GM21526 (cell line): Measurements from ENCODE around the gene PARD3B.
"Not testable (repeated sequence)": the region's sequence is repeated elsewhere in the genome, so short reads cannot be mapped to it uniquely, and the experiment has no call there.

Source experiments
- ATAC-seq: cut with Tn5 transposase; IDR thresholded peaks from one replicate; pipeline ENCODE4 v1.9.1; 2021; ENCODE audit warnings: moderate library complexity; ENCODE audit not compliant: unreplicated experiment, low FRiP score

Gene PARD3B

DNA sequence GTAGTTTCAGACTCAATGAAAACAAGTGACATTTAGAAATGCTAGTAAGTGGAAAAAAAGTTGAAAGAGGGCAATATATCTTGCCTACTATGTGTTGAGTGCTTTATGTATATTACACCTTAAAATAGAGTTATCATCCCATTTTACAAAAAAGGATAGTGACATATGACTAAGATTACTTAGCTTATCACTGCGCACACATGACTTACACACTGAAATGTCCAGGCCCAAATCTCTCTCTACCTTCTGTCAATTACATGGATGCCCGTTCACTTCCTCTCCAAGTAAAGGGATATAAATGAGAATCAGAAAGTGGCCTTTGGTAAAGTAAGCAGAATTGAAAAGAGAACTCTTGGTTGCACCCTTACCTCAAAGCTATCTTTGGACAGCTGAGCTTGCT is 3.6 kb upstream of the PARD3B start:
- no peak for ATAC-seq

DNA sequence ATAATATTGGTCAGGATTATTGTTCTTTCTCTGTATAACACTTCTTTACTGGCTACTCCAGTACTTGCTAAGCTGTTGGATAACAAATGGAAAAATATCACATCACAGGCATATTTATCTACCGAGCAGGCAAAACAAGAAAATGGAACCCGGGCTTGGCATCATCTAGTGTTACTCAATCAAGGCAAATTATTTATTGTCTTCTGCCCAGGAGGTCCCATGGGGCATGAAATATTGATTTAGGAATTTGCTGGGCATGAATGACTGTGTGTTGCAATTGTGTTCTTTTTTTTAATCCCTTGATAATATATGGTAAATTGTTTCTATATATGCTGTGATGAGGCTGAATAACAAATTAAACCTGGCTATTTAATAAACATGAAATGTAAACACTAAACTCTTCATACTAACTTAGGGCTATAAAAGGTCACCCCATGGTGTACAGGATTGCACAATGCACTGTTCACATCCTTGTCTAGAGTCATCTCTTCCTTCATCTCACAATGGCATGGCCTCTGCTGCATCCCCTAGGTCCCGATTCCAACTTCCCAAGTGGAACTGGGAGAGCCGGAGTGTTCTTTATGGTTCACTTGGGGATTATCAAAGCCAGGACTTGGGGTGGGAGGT is 2.2 kb upstream of the PARD3B start:
- ATAC-seq: no peak

DNA sequence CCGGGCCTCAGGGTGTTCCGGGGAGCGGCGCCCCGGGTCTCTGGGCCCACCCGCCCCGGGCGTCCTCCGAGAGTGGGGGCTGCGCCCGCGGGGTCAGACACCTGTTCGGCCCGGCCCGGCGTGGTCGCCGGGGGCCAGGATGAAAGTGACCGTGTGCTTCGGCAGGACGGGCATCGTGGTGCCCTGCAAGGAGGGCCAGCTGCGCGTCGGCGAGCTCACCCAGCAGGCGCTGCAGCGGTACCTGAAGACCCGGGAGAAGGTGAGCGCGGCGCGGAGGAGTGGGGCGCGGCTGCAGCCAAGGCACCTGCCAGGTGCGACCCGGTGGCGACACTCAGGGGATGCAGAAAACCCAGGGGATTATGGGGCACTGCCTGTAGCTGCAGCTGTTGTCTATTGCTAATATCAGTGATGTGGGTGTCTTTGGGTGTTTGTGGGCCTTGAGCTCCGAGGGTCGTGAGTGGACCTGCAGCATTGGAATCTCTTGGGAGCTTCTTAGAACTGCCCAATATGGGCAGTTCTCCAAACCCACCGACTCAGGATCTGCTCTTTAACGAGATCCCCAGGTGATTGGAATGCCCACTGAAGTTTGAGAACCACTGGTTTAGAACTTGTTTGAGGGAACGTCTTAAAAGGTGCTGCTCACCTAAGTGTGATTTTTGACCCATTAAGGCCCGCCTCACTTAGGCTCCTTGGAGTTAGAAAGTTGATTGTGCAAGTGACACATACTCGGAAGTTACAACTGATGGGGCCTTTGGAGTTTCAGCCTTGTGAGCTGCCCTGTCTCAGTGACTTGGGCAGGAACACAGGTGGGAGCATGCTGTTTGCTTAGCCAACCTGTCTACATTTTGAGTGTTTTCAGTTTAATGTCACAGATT is 823 bp downstream of the PARD3B start:
- peak; percentile 23 for ATAC-seq

DNA sequence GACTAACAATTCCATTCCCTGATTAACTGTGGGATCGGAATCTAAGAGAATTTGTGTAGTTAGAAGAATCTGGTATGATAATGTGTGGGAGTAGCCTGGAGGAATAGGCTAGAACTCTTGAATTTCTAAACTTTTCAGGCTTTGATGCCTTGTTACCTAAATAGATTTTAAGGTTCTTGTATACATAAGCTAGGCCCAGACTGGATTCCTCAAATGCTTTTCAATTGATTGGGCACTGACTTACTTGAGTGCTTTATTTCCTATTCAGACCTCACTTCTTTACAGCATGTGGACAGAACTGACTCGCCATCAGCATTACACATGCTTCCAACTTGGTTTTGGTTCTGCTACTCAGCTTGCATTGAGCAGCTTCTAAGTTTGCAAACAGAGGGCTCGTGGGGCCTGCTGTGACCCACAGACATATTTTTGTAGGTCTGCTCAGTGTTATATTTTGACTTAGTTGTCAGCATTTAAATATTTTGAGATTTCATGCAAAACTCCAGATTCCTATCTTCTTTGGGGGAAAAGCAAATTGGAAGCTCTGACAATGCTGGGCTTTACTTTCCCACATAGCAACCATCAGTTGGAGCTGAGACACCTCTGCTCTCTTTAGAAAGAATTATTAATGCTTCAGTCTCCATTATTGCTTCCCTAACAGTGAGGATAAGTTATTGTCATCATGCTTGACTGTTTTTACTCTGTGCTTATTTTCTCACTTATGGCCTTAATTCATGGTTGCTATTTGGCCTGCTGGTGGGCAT is 5.7 kb downstream of the PARD3B start:
- ATAC-seq: no peak

DNA sequence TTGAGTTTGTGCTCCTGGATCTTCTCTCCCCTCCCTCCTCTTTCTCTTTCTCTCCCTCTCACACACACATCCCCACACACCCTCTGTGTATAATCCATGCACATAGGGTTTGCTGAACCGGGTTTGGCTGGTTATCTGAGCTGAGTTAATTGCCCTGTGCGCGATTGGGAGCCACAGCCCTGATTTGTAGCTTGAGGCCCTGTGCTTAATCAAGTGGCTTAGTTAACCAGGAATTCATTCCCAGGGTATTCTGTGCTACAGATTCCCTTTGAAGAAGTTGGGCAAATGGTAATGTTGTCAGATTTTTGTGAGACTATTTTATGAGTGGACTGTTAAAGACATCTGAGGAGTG is 6.2 kb downstream of the PARD3B start:
- no peak for ATAC-seq

DNA sequence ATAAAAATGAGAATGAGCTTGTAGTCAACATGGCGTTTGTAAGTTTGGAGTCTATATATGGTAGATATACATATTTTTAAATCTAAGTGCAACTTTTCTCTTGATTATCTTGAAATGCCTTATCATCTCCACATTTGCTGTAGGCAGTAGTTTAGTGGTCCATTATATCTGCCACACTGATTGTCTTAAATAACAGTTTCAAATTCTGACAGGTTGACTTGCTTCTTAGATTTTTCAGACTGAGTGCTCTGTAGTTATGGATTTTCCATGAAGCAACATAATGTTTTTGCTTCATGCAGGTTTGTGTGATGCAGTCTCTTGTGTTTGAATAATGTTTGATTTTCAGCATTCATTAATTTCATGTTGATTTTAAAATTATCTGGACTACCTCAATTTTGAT is 12.3 kb downstream of the PARD3B start:
- ATAC-seq: no peak

DNA sequence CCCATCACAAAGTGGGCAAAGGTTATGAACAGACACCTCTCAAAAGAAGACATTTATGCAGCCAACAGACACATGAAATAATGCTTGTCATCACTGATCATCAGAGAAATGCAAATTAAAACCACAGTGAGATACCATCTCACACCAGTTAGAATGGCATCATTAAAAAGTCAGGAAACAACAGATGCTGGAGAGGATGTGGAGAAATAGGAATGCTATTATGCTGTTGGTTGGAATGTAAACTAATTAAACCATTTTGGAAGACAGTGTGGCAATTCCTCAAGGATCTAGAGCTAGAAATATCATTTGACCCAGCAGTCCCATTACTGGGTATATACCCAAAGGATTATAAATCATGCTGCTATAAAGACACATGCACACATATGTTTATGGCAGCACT is 14.1 kb downstream of the PARD3B start:
- ATAC-seq: not testable (repeated sequence)

DNA sequence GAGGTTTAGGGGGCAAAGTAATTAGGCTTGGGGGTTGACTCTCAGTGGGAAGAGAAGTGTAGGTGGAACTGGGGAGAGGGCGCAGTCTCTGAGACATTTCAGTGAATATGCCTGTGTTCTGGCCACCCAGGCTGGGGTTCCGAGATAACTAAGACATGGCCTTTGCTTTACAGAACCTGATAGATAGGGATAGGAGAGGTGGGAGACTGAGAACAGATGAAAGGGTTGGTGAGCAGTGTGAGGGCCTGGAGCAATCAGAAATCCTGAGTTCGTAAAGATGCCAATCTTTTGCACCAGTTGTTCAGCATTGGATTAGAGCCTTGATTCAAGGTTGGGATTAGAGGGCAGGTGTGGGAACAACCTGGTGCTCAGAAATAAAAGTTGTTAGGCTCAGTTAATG is 15.6 kb downstream of the PARD3B start:
- no peak for ATAC-seq

DNA sequence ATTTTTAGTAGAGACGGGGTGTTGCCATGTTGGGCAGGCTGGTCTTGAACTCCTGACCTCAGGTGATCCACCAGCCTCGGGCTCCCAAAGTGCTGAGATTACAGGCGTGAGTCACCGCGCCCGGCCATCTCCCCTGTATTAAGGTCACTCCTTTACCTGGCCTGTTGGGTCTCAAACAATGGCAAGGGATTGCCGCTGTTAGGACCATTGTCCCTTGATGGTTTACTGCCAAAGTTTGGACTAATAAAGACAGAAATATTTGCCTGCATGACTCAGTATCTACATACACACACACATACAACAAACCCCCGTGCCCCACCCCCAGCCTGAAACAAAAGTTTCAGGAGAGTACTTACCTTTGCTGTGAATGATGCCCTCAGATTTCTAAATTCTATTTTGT is 16.5 kb downstream of the PARD3B start:
- ATAC-seq: no peak

DNA sequence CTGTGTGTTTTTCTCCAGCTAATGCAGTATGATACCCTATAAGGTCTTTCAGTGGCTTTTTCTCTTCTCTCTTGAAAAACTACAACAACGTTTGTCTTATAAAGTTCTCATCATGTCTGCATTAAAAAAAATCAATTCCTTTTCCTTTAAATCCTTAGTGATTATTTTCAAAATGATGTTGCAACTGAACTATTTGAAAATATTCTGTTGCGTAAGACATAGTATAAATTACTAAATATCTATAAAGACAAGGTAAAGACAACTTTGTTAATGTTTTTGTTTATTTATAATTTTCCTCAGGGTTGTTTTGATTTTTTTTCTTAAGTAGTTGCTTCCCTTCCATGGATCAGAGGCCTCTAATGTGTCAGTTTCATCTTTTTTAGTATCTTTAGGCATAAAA is 21.2 kb downstream of the PARD3B start:
- ATAC-seq: no peak

DNA sequence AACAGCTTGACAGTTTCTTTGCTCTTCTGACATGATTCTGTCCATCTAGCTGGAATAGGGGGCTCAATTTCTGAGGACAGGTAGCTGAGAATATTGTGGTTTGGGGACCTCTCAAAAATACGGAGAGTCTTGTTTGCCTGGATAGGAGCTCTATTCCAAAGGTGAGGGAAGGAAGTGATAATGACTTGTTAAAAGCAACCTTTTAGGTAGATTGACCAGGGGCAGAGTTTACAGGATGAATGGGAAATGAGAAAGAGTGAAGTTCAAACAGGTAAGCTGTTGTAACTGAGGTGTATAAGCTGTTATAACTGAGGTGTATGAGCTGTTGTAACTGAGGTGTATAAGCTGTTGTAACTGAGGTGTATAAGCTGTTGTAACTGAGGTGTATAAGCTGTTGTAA is 25.1 kb downstream of the PARD3B start:
- ATAC-seq: no peak

DNA sequence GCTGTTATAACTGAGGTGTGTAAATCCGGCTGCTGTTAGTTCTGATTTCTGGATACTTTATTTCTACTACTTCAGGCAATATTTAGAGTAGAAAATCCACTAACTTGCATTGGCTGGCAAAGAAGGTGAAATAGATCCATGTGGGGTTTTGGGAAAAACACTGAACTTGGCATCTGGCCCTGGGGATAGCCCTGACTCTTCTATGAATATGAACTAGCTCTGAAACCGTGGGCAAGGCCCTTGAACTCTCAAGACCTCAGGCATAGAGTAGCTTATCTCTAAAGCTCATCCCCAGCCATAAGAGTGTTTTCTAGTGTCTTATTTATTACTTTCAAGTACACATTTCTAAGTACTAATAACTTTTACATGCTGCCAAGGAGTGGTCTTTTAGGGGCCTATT is 25.8 kb downstream of the PARD3B start:
- no peak for ATAC-seq

DNA sequence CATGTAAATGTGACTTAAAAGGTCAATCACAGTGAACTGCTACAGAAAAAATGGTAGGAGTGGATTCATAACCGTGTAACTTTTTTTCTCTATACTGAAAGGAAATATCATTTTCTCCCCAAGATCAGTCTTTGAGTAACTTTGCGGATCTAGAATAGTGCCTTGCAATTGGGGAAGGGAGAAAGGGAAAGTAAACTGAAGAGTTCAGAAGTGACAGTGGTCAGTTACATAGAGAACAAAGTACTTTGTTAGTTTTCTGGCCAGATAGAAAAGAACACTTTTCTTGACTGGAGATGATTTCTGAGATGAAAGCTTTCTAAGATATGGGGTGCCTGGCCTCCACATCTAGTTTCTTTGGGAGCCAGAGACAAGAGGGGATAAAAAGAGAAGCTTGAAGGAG is 26.6 kb downstream of the PARD3B start:
- ATAC-seq: no peak

DNA sequence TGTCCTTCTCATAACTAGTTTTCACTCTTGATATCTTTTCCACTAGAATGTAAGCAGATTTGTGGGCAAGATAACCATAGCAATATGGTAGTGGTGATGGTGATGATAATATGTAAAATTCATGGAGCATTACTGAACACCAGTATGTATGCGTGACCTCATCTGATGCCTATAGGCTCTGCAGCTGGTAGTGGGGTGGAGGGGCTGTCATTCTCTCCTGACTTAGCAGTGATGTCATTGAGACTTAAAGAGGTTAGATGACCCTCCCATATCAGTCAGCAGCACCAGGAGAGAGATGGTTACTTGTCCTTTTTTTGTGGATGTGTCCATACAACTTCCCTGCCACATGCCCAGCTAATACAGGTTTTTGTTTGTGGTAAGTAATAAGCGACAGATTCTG is 27.9 kb downstream of the PARD3B start:
- no peak for ATAC-seq

DNA sequence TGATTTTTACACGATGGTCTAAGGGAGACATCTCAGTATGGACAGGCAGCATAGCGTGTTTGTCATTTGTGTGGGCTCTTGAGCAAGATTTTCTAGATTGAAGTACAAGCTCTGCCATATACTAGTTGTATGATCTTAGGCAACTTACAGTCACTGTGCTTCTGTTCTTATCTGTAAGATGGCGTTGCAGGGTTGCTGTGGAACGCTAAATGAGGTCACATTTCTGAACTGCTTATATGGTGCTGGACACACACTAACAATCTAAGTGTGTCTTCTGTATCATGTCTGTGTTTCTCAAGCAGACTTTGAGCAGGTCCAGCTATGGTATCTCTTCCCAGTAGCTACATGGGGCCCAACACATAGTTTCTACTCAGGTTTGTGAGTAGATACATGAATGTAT is 29.2 kb downstream of the PARD3B start:
- ATAC-seq: no peak

DNA sequence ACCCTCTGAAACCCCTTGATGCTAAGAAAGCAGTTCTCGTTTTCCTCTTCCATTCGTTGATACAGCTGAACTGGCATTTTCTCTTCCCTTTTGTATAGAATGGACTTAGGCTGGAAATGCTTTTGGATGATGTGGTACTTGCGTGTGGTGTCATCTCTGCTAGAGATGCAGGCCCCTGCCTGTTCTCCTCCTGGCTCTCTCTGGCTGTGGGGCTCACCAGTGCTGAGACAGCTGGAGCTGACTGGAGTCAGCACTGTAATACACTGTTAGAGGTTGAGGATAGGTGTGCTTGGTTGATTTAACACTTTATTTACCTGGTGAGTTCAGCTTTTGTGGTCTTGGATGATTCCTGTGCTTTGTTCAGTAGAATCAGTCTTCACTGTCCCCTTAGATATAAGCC is 30.2 kb downstream of the PARD3B start:
- no peak for ATAC-seq

DNA sequence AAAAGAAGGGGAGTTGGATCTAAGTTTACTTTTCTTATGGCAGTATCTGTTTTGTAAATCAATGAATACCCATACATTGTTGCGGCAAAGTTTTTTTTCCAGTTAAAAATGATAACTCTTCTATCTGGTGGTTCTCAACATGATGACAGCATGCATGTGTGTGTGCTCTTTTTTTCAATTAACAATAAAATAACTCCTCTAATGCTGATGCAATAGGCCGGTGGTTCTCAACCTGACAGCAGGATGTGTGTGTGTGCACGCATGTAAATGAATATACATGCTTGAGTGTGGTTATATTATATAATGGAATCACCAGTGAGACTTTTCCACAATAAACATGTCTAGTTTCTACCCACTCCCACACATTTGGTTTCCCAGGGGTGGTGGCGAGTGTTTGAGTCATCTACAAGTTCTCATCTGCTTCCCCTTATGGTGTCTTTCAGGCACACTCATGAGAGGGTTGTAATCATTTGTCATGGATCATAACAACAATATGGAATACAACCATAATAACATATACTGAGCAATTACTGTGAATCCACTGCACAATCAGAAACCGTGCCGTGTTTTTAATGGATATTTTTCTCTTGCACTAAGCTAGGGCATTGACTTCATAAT is 31.2 kb downstream of the PARD3B start:
- no peak for ATAC-seq

DNA sequence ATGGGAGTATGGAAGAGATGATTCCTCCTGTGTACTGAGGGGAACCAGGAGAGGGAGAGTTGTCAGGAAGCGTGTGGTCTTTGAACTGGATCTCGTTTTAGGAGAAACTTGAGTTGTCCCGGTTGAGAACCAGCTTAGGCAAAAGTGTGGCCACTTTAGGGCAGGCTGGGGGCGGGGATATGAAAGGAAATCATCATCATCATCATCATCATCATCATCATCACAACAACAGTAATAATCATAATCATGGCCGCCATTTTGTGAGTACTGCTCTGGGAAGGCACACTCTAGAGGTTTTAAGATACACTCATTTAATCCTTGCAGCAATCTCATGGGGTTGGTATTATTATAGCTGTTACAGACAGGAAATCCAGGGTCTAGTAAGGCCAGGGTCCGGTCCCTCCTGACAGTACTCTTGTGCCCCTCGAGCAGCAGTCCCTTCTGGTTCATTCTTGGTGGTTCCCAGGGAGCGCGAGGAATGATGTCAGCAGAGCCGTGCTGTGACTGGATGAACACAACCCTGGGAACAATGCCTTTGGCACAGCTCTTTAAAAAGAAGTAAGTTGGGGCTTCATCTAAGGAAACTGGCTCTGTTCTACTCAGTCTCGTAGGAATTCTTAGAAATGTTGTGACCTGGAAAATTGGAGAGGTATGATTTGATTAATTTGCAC is 33.8 kb downstream of the PARD3B start:
- ATAC-seq: no peak

DNA sequence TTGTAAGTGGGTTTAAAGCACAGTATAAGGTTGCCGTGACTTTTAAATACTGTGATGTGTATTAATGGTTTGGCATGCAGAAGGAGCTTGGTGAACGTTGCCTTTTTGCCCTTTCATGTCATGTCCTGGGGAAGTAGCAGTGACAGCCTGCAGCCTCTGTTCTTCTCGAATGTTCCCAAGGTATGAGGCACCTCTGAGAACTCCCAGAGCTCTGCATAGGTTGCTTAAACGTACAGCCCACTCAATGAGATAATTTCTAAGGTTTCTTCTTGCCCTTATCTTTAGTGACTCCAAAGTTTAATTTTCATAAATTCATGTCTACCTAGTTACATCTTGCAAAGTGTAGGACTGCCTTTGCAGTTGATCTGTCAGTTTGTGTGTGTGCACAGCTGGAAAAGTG is 36.7 kb downstream of the PARD3B start:
- no peak for ATAC-seq

DNA sequence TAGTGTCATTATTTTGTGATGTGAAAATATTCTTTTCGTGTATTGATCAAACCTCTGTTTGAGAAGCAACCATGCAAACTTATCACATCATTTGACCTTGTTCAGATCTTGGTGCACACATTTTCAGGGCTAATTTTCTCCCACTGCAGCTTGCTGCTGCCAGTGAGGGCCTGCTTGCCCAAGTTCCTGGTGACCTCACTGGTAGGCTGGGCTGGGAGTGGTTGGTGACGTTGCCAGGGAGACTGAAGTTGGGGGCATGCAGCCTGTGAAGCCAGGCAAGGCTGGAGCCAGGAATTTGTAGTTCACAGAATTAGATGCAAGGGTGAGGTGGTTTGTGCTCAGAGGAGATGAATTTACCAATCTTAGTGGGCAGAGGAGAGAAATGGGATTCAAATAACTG is 38.5 kb downstream of the PARD3B start:
- no peak for ATAC-seq

DNA sequence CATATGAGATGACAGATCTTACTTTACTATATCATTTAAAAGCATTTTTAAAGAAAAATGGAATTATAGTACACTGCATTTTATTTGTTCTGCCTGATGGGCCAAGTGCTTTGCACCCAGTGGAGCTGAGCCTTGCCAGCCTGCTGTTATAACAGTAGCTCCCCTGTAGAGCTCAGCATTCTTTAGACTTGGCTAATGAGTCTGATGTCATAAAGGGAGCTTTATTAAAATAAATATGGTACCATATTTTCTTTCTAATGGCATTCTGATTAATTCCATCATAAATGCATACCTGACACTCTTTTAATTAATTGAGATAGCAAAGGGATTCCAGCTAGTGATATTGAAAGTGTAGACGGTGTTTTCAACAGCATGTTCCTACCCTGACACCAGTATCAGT is 40.7 kb downstream of the PARD3B start:
- ATAC-seq: no peak
